H9 (cell line): ENCODE results near the gene GNA12. TPM values are rescaled to one million over a fixed set of nuclear protein-coding genes. Genes with fewer than 3 reads are reported as not detected.
A peak's percentile ranks its signal among the peaks of the same experiment; 100 is the strongest.

Experiments used
- DNase-seq: peaks from one replicate; pipeline ENCODE4 v3.0.0-alpha.2; 2017
- H2AFZ ChIP-seq: one replicate; pipeline ENCODE4 v1.6.1; 2013; ENCODE audit warnings: mild to moderate bottlenecking, low read length, control low read depth, moderate library complexity
- H2AK5ac ChIP-seq: 2 replicates; pipeline ENCODE4 v1.6.1; 2013; ENCODE audit warnings: low read length, control low read depth, mixed read lengths; ENCODE audit not compliant: insufficient read length
- H2BK120ac ChIP-seq: one replicate; pipeline ENCODE4 v1.6.1; 2013; ENCODE audit warnings: low read depth, mild to moderate bottlenecking, low read length, control low read depth, inconsistent platforms; ENCODE audit not compliant: poor library complexity, severe bottlenecking
- H2BK12ac ChIP-seq: 2 replicates; pipeline ENCODE4 v1.6.1; 2013; ENCODE audit warnings: low read length, control low read depth, mixed read lengths, low read depth; ENCODE audit not compliant: insufficient read length
- H2BK15ac ChIP-seq: 2 replicates; pipeline ENCODE4 v1.6.1; 2013; ENCODE audit warnings: low read depth, low read length, control low read depth
- H2BK20ac ChIP-seq: one replicate; pipeline ENCODE4 v1.6.1; 2013; ENCODE audit warnings: low read depth, mild to moderate bottlenecking, low read length, control low read depth, inconsistent platforms; ENCODE audit not compliant: poor library complexity, severe bottlenecking
- H2BK5ac ChIP-seq: 2 replicates; pipeline ENCODE4 v1.6.1; 2013; ENCODE audit warnings: low read length, control low read depth, mixed read lengths; ENCODE audit not compliant: insufficient read length
- H3K14ac ChIP-seq: 2 replicates; pipeline ENCODE4 v1.6.1; 2013; ENCODE audit warnings: low read length, control low read depth; ENCODE audit not compliant: insufficient read depth
- H3K18ac ChIP-seq: 2 replicates; pipeline ENCODE4 v1.6.1; 2013; ENCODE audit warnings: low read depth, mild to moderate bottlenecking, mixed read lengths, low read length, control low read depth; ENCODE audit not compliant: insufficient read length
- H3K23ac ChIP-seq: 2 replicates; pipeline ENCODE4 v1.6.1; 2013; ENCODE audit warnings: low read length, control low read depth, mixed read lengths, low read depth; ENCODE audit not compliant: insufficient read length
- H3K23me2 ChIP-seq: 2 replicates; pipeline ENCODE4 v1.6.1; 2013; ENCODE audit warnings: low read depth, mild to moderate bottlenecking, mixed read lengths, low read length, control low read depth; ENCODE audit not compliant: insufficient read length, poor library complexity, severe bottlenecking
- H3K27ac ChIP-seq: 2 replicates; pipeline ENCODE4 v1.5.1; 2013; ENCODE audit warnings: low read length, control low read depth, mixed read lengths, low read depth; ENCODE audit not compliant: insufficient read length
- H3K27me3 ChIP-seq: 2 replicates; pipeline ENCODE4 v1.6.1; 2013; ENCODE audit warnings: low read length, control low read depth, inconsistent platforms; ENCODE audit not compliant: insufficient read depth
- H3K4ac ChIP-seq: 2 replicates; pipeline ENCODE4 v1.6.1; 2013; ENCODE audit warnings: low read depth, mild to moderate bottlenecking, control low read depth, inconsistent platforms, low read length, moderate library complexity
- H3K4me1 ChIP-seq: 2 replicates; pipeline ENCODE4 v1.6.1; 2013; ENCODE audit warnings: low read length, control low read depth, inconsistent platforms; ENCODE audit not compliant: insufficient read depth
- H3K4me2 ChIP-seq: 2 replicates; pipeline ENCODE4 v1.6.1; 2013; ENCODE audit warnings: low read length, control low read depth, mixed read lengths; ENCODE audit not compliant: insufficient read length, insufficient read depth
- H3K56ac ChIP-seq: 2 replicates; pipeline ENCODE4 v1.6.1; 2013; ENCODE audit warnings: low read depth, mild to moderate bottlenecking, mixed read lengths, low read length, control low read depth; ENCODE audit not compliant: insufficient read length
- H3K79me1 ChIP-seq: 2 replicates; pipeline ENCODE4 v1.6.1; 2013; ENCODE audit warnings: low read depth, mild to moderate bottlenecking, moderate library complexity, low read length, control low read depth, inconsistent platforms; ENCODE audit not compliant: insufficient read depth, poor library complexity, severe bottlenecking
- H3K79me2 ChIP-seq: 2 replicates; pipeline ENCODE4 v1.6.1; 2013; ENCODE audit warnings: low read length, control low read depth, inconsistent platforms; ENCODE audit not compliant: insufficient read depth
- H3K9ac ChIP-seq: 2 replicates; pipeline ENCODE4 v1.6.1; 2013; ENCODE audit warnings: low read length, control low read depth, mixed read lengths; ENCODE audit not compliant: insufficient read length; ENCODE audit errors: extremely low read depth
- H3K9me3 ChIP-seq: one replicate; pipeline ENCODE4 v1.6.1; 2013; ENCODE audit warnings: low read depth, low read length, inconsistent platforms; ENCODE audit not compliant: control insufficient read depth
- H3T11ph ChIP-seq: one replicate; pipeline ENCODE4 v1.6.1; 2013; ENCODE audit warnings: mild to moderate bottlenecking, low read length, control low read depth, inconsistent platforms
- H4K20me1 ChIP-seq: one replicate; pipeline ENCODE4 v1.6.1; 2013; ENCODE audit not compliant: control insufficient read depth, insufficient read length, insufficient read depth
- H4K5ac ChIP-seq: 2 replicates; pipeline ENCODE4 v1.6.1; 2013; ENCODE audit warnings: low read depth, mild to moderate bottlenecking, mixed read lengths, low read length, control low read depth; ENCODE audit not compliant: insufficient read length
- H4K8ac ChIP-seq: replicated peaks from 2 replicates; pipeline ENCODE4 v1.6.1; 2013; ENCODE audit warnings: low read length, control low read depth, mixed read lengths, low read depth; ENCODE audit not compliant: insufficient read length
- H4K91ac ChIP-seq: 2 replicates; pipeline ENCODE4 v1.6.1; 2013; ENCODE audit warnings: low read depth, mild to moderate bottlenecking, moderate library complexity, mixed read lengths, low read length, control low read depth; ENCODE audit not compliant: insufficient read length
- H3K27ac Mint-ChIP-seq, 3 experiments: 2 replicates in 2 of 3; 3 replicates in 1 of 3; pipeline ENCODE4 v1.8.0; 2020 to 2021; ENCODE audit warnings: mixed read lengths in 3 of 3, mild to moderate bottlenecking in 1 of 3, moderate library complexity in 1 of 3
- H3K27me3 Mint-ChIP-seq: 2 replicates; pipeline ENCODE4 v1.8.0; 2021; ENCODE audit warnings: low read depth, mild to moderate bottlenecking, moderate library complexity, mixed read lengths
- H3K36me3 Mint-ChIP-seq, 3 experiments: 2 replicates in 2 of 3; 3 replicates in 1 of 3; pipeline ENCODE4 v1.8.0; 2020 to 2021; ENCODE audit warnings: low read depth in 3 of 3, mixed read lengths in 3 of 3; ENCODE audit not compliant: insufficient read depth in 1 of 3
- H3K4me1 Mint-ChIP-seq, 2 experiments: 2 replicates each; pipeline ENCODE4 v1.8.0; 2020; ENCODE audit warnings: mixed read lengths in 2 of 2
- H3K4me3 Mint-ChIP-seq, 2 experiments: 2 replicates in 1 of 2; 3 replicates in 1 of 2; pipeline ENCODE4 v1.8.0; 2020 to 2021; ENCODE audit warnings: mild to moderate bottlenecking in 2 of 2, mixed read lengths in 2 of 2, moderate library complexity in 1 of 2
- H3K9me3 Mint-ChIP-seq, 2 experiments: 2 replicates in 1 of 2; 3 replicates in 1 of 2; pipeline ENCODE4 v1.8.0; 2020; ENCODE audit warnings: mild to moderate bottlenecking in 2 of 2, mixed read lengths in 2 of 2, moderate library complexity in 1 of 2
- WGBS: extraction: QIAGEN DNeasy Blood & Tissue Kit; methylation state at CpG from one replicate; pipeline ENCODE4 v1.1.7; 2013; ENCODE audit warnings: missing lambda C conversion rate, low lambda C conversion rate, mixed read lengths; ENCODE audit not compliant: insufficient read length; ENCODE audit errors: extremely low coverage; 5-methylcytosine and 5-hydroxymethylcytosine counted together
- total RNA-seq: library from RNA; stranded (reverse); gene quantifications from 2 replicates; pipeline ENCODE4 v1.2.1, GENCODE V29; 2021
- TF ChIP-seq, protein P1 (sequence below): fragments of 200-600 bp; sonication (generic); conservative IDR thresholded peaks from 3 replicates; pipeline ENCODE4 v1.8.0; 2021; ENCODE audit warnings: antibody characterized with exemption, mild to moderate bottlenecking

Gene GNA12
- total RNA-seq, 1 experiment from 2014 or later, result 60.2 TPM

DNA sequence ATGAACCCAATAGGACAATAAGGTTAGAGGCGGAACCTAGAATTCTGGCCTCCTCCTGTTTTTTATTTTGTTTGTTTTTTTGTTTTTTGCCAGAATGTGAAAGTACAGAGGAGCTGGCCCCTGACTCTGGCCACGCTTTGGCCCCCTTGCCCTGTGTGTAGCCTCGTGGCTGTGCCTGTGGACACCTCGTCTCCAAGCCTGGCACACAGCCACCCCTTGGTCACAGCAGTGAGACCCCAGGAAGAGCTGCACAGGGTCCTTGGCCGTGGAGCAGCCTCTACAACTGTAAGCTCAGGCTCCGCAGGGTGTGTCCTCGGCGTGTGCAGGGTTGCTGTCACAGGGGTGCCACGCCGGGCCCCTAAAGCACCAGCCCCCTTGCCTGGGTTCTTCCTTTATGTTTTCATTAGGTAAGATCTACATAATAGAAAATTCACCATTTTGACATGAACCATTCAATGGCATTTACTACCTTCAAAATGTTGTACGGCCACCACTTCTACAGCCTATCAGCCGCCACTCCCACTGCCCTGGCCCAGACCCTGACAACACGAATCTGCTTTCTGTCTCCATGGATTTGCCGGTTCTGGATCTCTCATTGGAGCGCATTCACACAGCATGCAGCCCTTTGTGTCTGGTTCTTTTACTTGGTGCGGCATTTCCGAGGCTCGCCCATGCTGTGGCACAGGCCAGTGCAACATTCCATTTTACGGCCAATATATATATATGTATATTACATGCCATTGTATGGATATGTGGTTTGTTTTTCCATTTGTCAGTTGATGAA lies 105.2 kb downstream of the GNA12 start:
- no CpG with 5 or more reads among the region's 19 CpGs for WGBS
- Histone ChIP-seq H2BK5ac (no peak overlapping the region), H2BK20ac (no peak overlapping the region), H2AFZ (no peak overlapping the region), H4K91ac (no peak overlapping the region), H3K23ac (no peak overlapping the region), H3K9me3 (peaks cover 6% of the 10 kb centered on the region), H4K20me1 (no peaks in the 10 kb centered on the region), H3K4me2 (no peak overlapping the region), H3K4me1 (no peaks in the 10 kb centered on the region; the same call in 1 of the 2 replicates), H3K79me2 (peaks cover 8% of the 10 kb centered on the region; the same call in 1 of the 2 replicates), H3T11ph (no peak overlapping the region), H3K23me2 (no peaks in the 10 kb centered on the region), H3K9ac (no peak overlapping the region), H3K27ac (no peak overlapping the region), H3K18ac (no peak overlapping the region), H4K8ac (no peak overlapping the region), H2AK5ac (no peak overlapping the region), H3K27me3 (no peaks in the 10 kb centered on the region), H3K4ac (no peak overlapping the region), H4K5ac (no peak overlapping the region), H2BK120ac (no peak overlapping the region), H3K56ac (no peak overlapping the region), H2BK15ac (no peak overlapping the region), H2BK12ac (no peak overlapping the region), H3K14ac (no peak overlapping the region), H3K79me1 (peaks cover 11% of the 10 kb centered on the region)
- DNase-seq, result peak; percentile 23
- Mint-ChIP-seq H3K27ac (peak overlapping the region in 1 of 3 experiments; percentile 58; a peak in 2 of 7 replicates), H3K4me1 (peaks cover 16 to 21% of the 10 kb centered on the region in 2 experiments; a peak in 3 of 4 replicates), H3K27me3 (no peaks in the 10 kb centered on the region), H3K36me3 (peaks cover 21 to 24% (median 24%) of the 10 kb centered on the region in 3 experiments), H3K4me3 (no peak overlapping the region), H3K9me3 (peaks cover 13 to 16% of the 10 kb centered on the region in 2 experiments)
- TF ChIP-seq, protein P1, sequence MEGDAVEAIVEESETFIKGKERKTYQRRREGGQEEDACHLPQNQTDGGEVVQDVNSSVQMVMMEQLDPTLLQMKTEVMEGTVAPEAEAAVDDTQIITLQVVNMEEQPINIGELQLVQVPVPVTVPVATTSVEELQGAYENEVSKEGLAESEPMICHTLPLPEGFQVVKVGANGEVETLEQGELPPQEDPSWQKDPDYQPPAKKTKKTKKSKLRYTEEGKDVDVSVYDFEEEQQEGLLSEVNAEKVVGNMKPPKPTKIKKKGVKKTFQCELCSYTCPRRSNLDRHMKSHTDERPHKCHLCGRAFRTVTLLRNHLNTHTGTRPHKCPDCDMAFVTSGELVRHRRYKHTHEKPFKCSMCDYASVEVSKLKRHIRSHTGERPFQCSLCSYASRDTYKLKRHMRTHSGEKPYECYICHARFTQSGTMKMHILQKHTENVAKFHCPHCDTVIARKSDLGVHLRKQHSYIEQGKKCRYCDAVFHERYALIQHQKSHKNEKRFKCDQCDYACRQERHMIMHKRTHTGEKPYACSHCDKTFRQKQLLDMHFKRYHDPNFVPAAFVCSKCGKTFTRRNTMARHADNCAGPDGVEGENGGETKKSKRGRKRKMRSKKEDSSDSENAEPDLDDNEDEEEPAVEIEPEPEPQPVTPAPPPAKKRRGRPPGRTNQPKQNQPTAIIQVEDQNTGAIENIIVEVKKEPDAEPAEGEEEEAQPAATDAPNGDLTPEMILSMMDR, result no peak
